Pulmonary artery endothelial cell (primary cell): ENCODE measurements around the gene OSBPL5. TPM values are rescaled to one million over a fixed set of nuclear protein-coding genes. Genes with fewer than 3 reads are reported as not detected.

Experiments used
- DNase-seq: peaks from one replicate; pipeline ENCODE4 v3.0.0-alpha.2; 2011; ENCODE audit warnings: low read depth, low spot score
- total RNA-seq: library from RNA; depleted of rRNA; stranded (reverse); fragments of >200 nt; gene quantifications from 2 replicates; pipeline ENCODE4 v1.2.3, GENCODE V29; 2014

Gene OSBPL5
- total RNA-seq, 1 donor from 2014 or later: 32.9 TPM

GRCh38 chr11:3152471-3153110 is 12.5 kb downstream of the OSBPL5 start:
- no peak for DNase-seq

GRCh38 chr11:3150726-3151125 is 14.4 kb downstream of the OSBPL5 start:
- DNase-seq: no peak

- DNase-seq: no peak
Measured at GRCh38 chr11:3149852-3150188, 15.3 kb downstream of the OSBPL5 start.

DNA sequence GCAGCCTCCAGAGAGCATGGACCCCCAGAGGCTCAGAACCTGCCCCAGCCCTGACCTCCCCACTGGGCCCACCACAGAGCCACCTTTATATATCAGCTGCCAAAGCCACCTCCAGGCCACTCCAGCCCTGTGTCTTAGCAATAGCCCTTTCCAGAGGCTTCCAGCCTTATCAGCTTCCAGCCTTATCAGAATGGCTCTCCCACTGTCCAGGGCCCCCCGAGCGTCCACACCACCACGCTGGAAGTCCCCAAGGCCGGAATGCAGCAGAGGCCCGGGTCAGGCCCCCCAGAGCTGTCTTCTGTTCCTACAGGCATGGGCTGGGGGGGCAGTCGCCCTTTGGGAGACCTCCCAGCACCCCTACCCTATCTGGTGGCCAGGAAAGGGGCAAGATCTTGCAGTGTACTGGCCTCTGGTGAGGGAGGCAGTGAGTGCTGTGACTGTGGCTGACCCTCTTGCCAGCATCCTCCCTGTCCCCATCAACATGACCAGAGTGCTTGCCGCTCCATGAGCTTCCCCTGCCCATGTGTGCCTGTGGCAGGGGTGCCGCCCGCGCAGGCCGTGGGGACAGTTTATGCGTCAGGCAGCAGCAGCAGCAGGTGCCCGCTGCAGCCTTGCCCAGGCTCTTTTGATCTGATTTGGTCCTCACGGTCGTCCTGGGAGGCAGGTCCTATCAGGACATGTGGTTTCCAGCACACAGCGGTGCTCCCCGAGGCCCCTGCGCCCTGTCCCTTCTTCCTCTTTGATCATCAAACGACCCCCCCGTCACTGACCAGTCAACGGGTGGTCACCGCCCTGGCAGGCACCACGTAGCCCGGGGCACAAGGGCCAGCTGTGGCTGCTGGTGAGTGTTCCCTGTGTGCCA is 15.9 kb downstream of the OSBPL5 start:
- no peak for DNase-seq

DNA sequence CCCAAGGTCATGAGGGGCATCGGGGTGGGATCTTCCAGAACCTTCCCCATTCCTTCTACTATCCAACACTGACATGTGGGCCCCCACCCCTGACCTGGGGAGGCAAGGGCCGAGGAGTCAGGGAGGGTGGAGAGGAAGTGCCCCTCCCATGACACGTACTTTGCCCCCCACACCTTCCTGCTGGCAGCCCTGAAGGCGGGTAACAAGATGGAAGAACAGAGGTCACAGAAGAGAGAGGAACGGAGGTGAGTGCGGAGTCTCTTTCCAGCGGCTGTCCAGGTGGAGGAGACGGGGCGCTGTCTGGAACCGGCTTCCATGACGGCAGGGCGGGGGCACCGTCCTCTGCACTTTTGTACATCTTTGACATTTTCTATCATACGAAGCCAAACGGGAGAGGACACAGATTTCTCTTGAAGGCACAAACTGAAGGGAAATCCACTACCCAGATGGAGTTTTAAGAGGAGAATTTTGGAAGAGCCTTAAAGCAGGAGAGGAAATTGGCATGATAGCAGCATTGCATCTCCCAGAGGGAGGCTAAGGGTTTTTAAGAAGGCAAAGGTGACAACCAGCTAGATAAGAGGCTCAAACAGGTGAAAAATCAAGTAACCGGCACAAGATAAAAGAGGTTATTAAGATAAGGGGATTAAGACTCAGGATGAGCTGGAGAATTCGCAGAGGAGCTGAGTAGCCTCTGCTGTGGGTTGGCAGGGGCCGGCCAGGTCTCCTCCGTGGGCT is 16.7 kb downstream of the OSBPL5 start:
- DNase-seq: no peak

DNA sequence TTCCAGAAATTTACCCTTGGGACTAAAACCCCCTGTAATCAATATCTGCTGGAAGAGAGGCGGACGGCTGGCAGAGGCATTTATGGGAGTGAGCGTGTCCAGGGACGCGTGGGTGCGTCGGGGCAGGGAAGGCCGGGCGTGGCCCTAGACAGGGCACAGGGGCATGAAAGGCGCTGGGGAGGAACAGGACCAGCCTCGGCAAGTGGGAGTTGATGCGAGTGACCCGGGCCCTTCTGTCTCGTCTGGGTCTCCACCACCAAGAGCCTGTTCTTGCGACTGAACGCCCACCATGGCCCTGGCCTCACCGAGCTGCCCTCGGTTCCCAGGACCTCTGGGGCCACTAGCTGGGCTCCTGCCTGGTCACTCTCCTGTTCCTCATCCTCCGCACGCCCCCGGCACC is 17.5 kb downstream of the OSBPL5 start:
- DNase-seq: no peak

DNA sequence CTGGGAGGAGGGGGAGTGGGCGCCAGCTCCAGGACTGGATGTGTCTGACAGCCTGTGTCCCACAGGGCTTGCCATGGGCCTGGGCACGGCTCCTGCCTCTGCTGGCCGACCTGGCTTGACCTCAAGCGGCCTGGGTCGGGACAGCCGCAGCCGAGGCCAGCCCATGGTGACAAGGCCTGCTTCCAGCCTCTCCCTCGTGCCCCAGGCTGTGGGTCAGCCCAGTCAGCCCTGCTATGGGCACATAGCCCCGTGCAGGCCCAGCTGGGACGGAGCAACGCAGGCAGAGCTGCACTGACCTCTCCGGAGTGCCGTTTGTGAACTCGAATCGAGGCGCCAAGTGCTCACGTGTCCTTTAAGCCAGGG is 17.9 kb downstream of the OSBPL5 start:
- no peak for DNase-seq

GRCh38 chr11:3146612-3147256 is 18.4 kb downstream of the OSBPL5 start:
- no peak for DNase-seq

DNA sequence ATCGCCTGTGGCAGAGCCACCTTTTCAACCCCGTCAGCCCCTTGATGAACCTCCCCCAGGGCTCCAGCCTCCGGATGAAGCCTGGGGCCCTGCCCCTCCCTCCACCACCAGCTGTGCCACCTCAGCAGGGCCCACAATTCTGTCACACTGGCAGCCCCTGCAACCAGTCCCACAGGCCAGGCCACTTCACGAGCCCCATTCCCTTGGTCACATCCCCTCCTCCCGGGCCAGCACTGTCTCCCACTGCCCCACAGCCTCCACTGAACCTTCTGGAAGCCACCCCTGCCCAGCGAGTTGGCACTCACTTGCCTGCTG is 19.9 kb downstream of the OSBPL5 start:
- DNase-seq: no peak

- DNase-seq: no peak
Measured at GRCh38 chr11:3144296-3145205, 20.6 kb downstream of the OSBPL5 start.

DNA sequence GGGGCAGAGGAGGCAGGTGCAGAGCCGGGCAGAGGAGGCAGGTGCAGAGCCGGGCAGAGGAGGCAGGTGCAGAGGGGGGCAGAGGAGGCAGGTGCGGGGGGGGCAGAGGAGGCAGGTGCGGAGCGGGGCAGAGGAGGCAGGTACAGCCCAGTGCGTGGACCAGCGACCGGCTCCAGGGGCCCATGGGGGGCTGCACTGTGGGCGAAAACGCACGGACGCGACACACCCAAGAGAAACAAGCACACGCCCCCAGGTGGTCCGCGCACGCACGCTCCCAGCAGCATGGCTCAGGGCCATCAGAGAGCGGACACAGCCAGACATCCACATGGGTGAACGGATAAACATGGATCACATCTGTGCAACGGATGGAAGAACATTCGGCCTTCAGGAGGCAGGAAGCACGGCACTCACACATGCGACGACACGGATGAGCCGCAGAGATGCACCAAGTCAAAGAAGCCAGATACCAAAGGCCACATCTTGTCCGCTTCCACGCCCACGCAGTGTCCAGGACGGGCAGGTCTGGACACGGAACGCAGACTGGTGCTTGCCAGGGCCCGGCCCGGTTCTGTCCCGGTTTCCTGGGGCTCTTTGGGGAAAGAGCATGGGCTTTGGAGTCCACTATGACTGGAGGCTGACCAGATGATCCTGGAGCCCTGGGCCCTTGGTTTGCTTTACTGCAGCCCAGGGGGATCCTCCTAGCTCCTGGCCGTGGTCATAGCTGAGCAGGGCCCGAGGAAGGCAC is 21.8 kb downstream of the OSBPL5 start:
- DNase-seq: no peak

DNA sequence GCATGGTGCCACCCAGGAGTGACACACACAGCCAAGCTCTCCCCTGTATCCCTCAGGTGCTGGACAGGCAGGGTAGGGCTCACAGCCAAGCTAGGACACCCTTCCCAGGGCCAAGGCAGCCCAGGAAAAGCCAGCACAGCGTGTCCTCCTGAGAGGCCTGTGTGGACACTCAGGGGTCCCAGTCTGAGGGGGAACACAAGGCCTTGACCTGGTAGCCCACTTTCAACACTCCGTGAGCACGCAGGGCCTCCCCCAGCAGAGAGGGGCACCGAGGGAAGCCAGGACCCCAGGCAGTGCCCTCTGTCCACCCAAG is 24.9 kb downstream of the OSBPL5 start:
- DNase-seq: no peak

GRCh38 chr11:3139481-3140290 is 25.4 kb downstream of the OSBPL5 start:
- no peak for DNase-seq

GRCh38 chr11:3139086-3139440 is 26.0 kb downstream of the OSBPL5 start:
- no peak for DNase-seq

GRCh38 chr11:3138178-3139085 is 26.7 kb downstream of the OSBPL5 start:
- no peak for DNase-seq

DNA sequence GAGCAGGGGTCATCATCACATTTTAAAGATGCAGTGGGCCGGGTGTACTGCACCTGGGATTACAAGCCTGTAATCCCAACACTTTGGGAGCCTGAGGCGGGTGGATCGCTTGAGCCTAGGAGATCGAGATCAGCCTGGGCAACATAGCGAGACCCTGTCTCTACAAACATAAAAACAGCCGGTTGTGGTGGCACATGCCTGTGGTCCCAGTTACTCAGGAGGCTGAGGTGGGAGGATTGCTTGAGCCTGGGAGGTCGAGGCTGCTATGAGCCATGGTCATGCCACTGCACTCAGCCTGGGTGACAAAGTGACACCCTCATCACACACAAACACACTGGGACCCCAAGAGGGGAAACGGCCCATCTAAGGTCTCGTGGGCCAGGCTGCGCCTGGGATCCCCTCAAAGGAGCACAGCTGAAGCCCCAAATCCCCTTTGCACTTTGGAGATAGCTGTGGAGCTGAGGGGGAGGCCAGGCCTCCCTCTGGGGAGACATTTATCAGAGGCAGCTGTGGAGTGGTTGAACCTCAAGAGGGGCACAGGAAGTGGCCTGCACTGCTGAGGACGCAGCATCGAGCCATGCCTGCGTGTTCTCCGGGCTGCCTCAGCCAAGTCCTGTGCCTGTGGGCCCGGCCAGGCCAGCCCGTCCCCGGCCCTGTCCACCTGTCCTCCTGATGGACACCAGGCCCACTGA is 27.5 kb downstream of the OSBPL5 start:
- DNase-seq: no peak

DNA sequence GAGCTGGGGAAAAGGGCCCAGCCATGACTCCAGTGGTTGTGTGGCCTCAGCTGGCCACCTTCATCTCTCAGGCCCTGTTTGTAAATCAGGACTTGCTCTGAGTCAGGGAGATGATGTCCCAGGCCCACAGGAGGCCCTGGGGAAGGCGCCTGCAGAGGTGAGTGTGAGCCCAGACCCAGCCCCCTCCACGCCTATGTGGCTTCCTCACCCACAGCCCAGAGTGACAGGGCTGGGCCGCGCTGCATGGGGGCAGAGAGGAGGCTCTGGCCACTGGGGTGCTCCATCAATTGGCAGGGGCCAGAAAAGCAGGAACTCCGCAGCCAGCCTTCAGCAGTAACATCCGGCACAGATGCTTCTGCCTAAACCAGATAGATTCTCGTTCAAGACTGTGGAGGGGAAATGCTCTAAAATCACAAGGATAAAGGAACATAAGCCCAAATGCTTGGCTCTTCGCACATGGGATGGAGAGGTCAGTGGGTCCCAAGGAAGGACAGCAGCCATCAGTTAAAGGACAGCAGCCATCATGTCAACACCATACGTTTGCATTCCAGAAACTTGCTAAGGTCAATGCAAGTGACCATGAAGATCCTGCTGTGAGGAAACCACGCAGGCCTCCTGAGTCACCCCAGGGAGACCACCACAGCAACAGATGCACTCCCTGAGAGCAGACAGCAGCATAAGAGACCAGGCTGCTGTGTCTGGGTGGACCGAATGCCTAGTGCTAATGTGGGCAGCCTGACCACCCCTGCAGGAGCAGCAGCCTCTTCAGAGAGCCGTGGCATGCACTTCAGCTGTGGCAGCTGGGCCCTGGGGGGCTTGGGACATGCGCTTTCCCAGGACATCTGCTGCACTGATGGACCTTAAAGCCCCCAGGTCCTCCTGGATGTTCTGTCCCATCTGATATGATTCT is 28.3 kb downstream of the OSBPL5 start:
- DNase-seq: no peak
